Measurements from ENCODE around the gene FEN1.
A peak's percentile ranks its signal among the peaks of the same experiment; 100 is the strongest.

Gene FEN1

DNA sequence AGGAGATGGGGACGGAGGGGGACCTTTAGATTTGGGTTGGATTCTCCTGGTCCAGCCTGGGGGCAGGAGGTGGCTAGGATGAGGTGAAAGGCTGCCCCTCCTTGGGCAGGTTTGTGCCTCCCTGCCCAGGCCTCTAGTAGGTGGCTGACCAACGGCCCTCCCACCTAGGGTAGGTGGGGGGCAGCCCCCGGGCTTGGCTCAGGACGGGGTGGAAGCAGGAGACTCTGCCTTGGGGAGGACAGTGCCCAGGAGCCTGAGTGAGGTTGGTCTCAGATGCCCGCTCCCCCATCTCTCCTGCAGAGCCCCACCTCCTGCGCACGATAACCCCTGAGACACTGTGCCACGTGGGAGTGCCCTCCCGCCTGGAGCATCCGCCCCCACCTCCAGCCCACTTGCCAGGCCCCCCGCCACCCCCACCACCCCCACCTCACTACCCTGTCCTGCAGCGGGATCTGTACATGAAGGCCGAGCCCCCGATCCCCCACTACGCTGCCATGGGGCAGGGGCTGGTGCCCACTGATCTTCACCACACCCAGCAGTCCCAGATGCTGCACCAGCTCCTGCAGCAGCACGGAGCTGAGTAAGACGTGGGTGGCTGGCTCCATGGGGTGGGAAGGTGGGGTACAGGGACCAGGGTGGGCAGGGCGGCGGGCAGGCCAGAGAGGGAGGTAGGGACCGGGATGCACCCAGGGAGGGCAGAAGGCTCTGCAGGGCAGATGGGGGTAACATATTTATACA lies 22.6 kb upstream of the FEN1 start:
- DNase-seq (ENCODE audit: insufficient read length) (no peak), FAIRE-seq (no peak)

DNA sequence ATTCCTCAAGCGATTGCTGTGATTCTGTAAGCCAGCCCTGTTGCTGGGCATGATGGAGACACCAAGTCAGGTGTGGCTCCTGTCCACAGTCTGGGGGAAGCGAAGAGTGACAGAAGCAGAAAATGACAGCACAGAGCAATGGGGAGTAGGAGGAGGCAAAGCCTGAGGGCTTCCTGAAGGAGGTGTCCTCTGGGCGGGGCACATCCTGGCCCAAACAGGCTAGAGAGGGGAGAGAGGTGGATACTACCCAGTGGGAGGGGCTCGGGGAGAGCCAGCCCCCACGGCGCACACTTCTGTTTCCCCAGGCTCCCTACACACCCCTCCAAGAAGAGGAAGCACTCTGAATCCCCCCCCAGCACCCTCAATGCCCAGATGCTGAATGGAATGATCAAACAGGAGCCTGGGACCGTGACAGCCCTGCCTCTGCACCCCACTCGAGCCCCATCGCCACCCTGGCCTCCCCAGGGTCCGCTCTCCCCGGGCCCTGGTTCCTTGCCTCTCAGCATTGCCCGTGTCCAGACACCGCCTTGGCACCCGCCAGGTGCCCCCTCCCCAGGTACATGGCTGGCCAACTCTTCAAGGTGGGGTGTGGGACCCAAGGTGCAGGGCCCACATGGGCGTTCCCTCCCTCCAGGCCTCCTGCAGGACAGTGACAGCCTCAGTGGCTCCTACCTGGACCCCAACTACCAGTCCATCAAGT lies 21.4 kb upstream of the FEN1 start:
- no peak for DNase-seq (ENCODE audit: insufficient read length)
- TF ChIP-seq POLR2AphosphoS5 (IDR thresholded peaks at IDR 0.05; ENCODE audit: low read depth, low read length): no peak
- TF ChIP-seq POLR2A (IDR thresholded peaks at IDR 0.05; ENCODE audit: low read depth, low read length): no peak
- no peak for TF ChIP-seq TAF1 (IDR thresholded peaks at IDR 0.05; ENCODE audit: borderline replicate concordance, low read depth, low read length)
- FAIRE-seq: no peak

More for the DNA sequence above, 22.6 kb upstream of the FEN1 start:
- TF ChIP-seq POLR2A (IDR thresholded peaks at IDR 0.05; ENCODE audit: low read depth, low read length) (no peak), TAF1 (IDR thresholded peaks at IDR 0.05; ENCODE audit: borderline replicate concordance, low read depth, low read length) (no peak), POLR2AphosphoS5 (IDR thresholded peaks at IDR 0.05; ENCODE audit: low read depth, low read length) (no peak)

GRCh38 chr11:61771985-61772455 lies 20.7 kb upstream of the FEN1 start:
- TF ChIP-seq POLR2A (IDR thresholded peaks at IDR 0.05; ENCODE audit: low read depth, low read length) (no peak), TAF1 (IDR thresholded peaks at IDR 0.05; ENCODE audit: borderline replicate concordance, low read depth, low read length) (no peak), POLR2AphosphoS5 (IDR thresholded peaks at IDR 0.05; ENCODE audit: low read depth, low read length) (no peak)
- DNase-seq (ENCODE audit: insufficient read length): no peak
- FAIRE-seq: no peak

DNA sequence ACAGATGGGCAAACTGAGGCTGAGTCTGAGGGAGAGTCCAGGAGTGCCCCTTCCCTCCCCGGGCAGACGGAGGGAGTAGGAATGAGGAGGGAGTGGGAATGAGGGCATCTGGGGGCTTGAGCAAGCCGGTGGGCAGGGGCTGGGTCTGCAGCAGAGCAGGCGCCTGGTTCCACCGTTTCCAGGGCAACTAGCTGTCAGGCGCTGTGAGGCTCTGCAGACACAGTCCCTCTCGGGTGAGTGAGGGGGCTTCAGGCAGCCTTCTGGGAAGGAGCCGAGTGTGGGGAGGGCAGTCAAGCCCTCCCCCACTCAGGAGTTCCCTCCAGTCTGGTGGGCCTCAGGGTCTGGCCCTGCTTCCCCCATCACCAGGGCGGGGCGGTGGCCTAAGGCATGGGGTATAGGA lies 19.4 kb upstream of the FEN1 start:
- FAIRE-seq (no peak), DNase-seq (ENCODE audit: insufficient read length) (no peak)

DNA sequence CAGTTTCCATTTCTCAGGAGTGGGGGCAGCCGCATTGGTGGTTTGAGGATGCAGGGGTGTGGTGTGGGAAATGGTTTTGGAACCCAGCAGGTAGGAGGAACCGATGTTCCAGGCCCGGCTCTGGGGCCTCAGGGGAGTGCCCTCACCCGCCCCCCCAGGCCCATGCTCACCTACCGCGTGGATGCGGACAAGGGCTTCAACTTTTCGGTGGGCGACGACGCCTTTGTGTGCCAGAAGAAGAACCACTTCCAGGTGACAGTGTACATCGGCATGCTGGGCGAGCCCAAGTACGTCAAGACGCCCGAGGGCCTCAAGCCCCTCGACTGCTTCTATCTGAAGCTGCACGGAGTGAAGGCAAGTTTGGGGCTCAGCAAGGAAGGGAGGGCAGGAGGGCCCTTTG lies 18.9 kb upstream of the FEN1 start:
- DNase-seq (ENCODE audit: insufficient read length): no peak
- TF ChIP-seq TAF1 (IDR thresholded peaks at IDR 0.05; ENCODE audit: borderline replicate concordance, low read depth, low read length) (no peak), POLR2AphosphoS5 (IDR thresholded peaks at IDR 0.05; ENCODE audit: low read depth, low read length) (no peak), POLR2A (IDR thresholded peaks at IDR 0.05; ENCODE audit: low read depth, low read length) (no peak)
- no peak for FAIRE-seq

More for the DNA sequence above, 19.4 kb upstream of the FEN1 start:
- TF ChIP-seq POLR2A (IDR thresholded peaks at IDR 0.05; ENCODE audit: low read depth, low read length): no peak
- TF ChIP-seq POLR2AphosphoS5 (IDR thresholded peaks at IDR 0.05; ENCODE audit: low read depth, low read length): no peak

DNA sequence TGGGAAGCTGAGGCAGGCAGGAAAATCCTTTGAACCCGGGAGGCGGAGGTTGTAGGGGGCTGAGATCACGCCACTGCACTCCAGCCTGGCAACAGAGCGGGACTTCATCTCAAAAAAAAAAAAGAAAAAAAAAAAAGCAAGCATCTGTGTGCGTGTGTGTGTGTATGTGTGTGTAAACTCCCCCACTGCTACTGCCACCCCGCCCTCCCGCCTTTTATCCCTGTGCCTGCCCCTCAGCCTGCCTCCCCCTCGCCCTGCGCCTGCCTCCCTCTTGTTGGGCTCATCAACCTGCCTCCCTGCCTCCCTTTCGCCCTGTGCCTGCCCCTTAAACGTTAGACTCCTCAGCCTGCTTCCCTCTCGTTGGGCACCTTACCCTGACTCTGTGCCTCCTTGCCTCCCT lies 18.3 kb upstream of the FEN1 start:
- DNase-seq (ENCODE audit: insufficient read length) (no peak), FAIRE-seq (no peak)
- no peak for TF ChIP-seq TAF1 (IDR thresholded peaks at IDR 0.05; ENCODE audit: borderline replicate concordance, low read depth, low read length)

GRCh38 chr11:61775106-61775505 lies 17.6 kb upstream of the FEN1 start:
- TF ChIP-seq TAF1 (IDR thresholded peaks at IDR 0.05; ENCODE audit: borderline replicate concordance, low read depth, low read length) (no peak), POLR2AphosphoS5 (IDR thresholded peaks at IDR 0.05; ENCODE audit: low read depth, low read length) (no peak)
- DNase-seq (ENCODE audit: insufficient read length) (no peak), FAIRE-seq (no peak)

DNA sequence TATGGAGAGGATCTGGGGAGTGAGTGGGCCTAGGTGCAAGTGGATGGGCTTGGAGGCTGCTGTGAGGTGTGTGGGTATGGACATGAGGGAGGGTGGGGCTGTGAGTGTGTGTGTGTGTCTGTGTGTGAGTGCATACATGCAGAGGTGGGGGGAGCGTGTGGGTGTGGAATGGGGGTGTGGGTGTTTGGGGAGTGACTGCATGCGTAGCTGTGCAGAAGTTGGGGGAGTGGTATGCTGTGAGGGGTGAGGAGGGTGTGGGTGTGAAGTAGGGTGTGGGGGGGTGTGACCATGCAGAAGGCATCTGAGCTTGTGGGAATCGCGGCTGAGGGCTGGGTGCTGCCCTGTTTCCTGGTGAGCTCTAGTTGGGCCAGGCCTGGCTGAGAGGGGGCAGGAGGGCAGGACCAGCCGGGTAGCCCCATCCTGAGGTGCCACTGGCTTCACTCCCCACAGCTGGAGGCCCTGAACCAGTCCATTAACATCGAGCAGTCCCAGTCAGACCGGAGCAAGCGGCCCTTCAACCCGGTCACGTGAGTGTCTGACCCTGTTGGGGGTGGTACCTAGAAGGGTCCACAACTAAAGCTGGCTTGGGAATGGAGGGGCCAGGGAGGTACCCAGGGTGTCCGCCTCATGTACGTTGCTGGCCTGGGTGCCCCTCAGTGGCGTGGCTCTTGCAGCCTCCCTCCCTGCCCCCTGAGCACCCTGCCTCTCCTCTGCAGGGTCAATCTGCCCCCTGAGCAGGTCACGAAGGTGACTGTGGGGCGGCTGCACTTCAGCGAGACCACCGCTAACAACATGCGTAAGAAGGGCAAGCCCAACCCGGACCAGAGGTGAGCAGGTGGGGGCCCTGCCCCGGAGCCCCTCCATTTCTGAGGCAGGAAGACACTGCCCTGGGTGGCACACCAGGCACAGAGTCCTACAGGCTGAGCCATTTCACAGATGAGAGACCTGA lies 16.8 kb upstream of the FEN1 start:
- no peak for FAIRE-seq
- no peak for DNase-seq (ENCODE audit: insufficient read length)
- TF ChIP-seq POLR2AphosphoS5 (IDR thresholded peaks at IDR 0.05; ENCODE audit: low read depth, low read length) (no peak), TAF1 (IDR thresholded peaks at IDR 0.05; ENCODE audit: borderline replicate concordance, low read depth, low read length) (no peak), POLR2A (IDR thresholded peaks at IDR 0.05; ENCODE audit: low read depth, low read length) (no peak)

DNA sequence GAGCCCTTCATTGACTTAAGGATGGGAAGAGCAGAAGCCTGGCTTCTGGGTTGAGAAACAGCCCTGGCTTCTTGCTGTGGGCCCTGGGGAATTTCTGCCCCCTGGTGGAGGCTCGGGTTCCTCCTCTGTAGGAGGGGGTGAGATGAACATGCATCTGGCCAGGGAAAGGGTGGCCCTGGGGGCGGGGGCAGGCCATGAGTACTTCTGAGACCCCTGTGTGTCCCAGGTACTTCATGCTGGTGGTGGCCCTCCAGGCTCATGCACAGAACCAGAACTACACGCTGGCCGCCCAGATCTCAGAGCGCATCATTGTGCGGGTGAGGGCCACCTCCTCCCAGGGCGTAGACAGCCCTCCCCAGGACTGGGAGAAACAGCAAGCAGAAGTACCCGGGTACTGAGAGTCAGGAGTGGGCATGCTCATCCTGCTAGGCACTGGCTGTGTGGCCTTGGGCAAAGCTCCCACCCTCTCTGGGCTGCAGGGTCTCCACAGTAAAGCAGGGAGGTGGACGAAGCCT lies 16.1 kb upstream of the FEN1 start:
- DNase-seq (ENCODE audit: insufficient read length) (peak; percentile 94), FAIRE-seq (peak; percentile 67)
- TF ChIP-seq POLR2AphosphoS5 (IDR thresholded peaks at IDR 0.05; ENCODE audit: low read depth, low read length) (no peak), POLR2A (IDR thresholded peaks at IDR 0.05; ENCODE audit: low read depth, low read length) (no peak), TAF1 (IDR thresholded peaks at IDR 0.05; ENCODE audit: borderline replicate concordance, low read depth, low read length) (no peak)

DNA sequence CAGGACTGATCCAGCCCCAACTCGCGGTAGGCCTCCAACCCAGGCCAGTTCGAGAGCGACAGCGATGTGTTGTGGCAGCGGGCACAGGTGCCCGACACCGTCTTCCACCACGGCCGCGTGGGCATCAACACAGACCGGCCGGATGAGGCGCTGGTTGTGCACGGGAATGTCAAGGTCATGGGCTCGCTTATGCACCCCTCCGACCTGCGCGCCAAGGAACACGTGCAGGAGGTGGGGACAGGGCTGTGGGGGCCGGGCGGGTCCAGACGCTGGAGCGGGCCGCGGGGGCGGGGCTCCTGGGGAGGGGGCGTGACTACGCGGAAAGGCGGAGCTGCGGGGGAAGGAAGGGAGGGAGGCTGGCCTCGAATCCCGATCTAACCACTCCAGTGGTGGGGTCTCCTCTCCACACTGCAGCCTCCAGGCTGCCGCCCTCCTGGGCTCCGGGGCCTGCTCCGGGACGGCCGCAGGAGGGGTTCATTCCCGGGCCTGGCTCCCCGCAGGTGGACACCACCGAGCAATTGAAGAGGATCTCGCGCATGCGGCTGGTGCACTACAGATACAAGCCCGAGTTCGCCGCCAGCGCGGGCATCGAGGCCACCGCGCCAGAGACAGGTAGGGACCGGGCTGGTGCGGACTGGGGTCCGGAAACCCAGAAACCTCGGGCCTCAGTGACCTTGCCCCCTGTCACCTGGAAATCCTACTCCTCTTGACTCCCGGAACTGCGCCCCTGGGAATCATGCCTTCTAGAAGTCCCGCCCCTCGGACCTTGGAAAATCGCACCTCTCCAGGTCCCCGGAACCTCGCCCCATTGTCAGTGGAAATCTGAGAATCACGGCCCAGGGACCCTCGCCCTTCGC lies 15.2 kb upstream of the FEN1 start:
- FAIRE-seq: peak; percentile 27
- TF ChIP-seq POLR2AphosphoS5 (IDR thresholded peaks at IDR 0.05; ENCODE audit: low read depth, low read length): no peak
- TF ChIP-seq TAF1 (IDR thresholded peaks at IDR 0.05; ENCODE audit: borderline replicate concordance, low read depth, low read length): no peak
- no peak for TF ChIP-seq POLR2A (IDR thresholded peaks at IDR 0.05; ENCODE audit: low read depth, low read length)
- DNase-seq (ENCODE audit: insufficient read length): peak; percentile 70
